Mesenteric fat pad (tissue), 1 donor: ENCODE measurements around the gene INPP5K. TPM values are rescaled to one million over a fixed set of nuclear protein-coding genes. Genes with fewer than 3 reads are reported as not detected.
A peak's percentile ranks its signal among the peaks of the same experiment; 100 is the strongest.
"Not testable (repeated sequence)": the region's sequence is repeated elsewhere in the genome, so short reads cannot be mapped to it uniquely, and the experiment has no call there.

Source experiments
- DNase-seq: peaks from one replicate; pipeline ENCODE4 v3.0.0-alpha.2; 2020; ENCODE audit warnings: low spot score
- long read RNA-seq: library from polyadenylated mRNA; unstranded; transcript quantifications from one replicate; pipeline ENCODE4 v2.0.0, GENCODE V29; 2020
- total RNA-seq: library from RNA; stranded (reverse); fragmentation: NEBNext Ultra II Directional; extraction: Animal tissue kit (Norgen Biotek cat#: 25700); gene quantifications from one replicate; pipeline ENCODE4 v1.2.1, GENCODE V29; 2021
- donor health status: DM: yes; HTN: yes; CAD: no.

INPP5K gene
- total RNA-seq = 77.6 TPM
- long read RNA-seq, transcript INPP5K-204 (12 exons, 2,988 nt) = major isoform, 213 of 326 reads
- long read RNA-seq, transcript INPP5K-201 (13 exons, 2,880 nt) = minor isoform, 8 of 326 reads
- long read RNA-seq, partial matches to known transcripts = 46 of 326 reads
- long read RNA-seq, other reads (novel, unspliced or antisense) = 56 of 326 reads

DNA sequence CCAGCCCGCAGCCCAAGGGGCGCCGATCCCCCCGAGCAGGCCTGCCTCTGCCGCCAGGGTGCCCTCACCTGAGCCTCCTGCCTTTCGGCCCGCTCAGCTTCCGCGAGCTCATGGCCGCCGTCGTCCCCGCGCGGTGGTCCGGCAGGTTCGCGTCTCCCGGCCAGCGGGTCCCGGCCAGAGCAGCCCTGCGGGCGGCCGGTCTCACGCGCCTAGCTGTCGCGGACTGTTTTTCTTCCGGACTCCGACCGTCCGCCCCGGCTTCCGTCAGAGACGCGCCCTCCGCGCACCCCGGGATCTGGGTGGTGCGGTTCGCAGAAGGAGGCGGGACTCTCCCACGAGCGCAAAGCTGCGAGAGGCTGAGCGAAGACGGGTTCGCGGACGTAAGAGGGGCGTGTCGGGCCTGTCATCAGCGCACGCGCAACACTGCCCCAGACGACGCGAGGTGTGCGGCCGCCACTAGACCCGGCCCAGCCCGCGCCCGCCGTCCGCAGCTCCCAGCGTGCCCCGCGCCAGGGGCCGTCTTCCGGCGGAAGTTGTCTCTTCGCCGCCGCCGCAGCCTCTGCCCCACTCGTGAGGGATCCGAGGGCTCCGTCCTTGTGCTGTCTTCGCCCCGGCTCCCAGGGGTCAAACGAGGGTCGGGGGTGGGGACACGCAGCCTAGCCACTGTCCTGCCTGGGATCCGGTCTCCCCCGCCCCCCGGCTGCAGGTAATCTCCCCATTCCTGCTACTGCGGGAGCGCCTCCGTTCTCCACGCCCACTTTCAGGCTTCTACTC is at the start of gene INPP5K:
Gene INPP5K, minus strand, starts transcription at position 225 of the 774 bp plus-strand sequence. Its CDS starts 113 bp downstream, at position 112.
- peak; percentile 99 for DNase-seq

DNA sequence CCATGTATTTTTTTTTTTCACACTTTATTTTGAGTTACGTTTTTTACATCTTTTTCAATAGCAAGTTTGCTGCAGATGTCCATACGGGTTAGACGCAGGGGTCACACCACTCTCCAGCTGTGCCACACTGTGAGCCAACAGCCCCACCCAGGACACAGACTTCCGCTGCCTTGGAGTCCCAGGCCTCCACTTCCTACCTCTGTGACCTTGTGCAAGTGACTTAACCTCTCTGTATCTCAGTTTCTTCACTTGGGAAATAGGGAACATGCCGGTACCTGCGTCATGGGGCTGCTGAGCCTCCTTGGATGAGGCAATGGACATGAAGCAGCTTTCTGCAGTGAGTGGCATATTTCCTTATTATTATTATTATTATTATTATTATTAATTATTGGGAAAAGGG is 49.5 kb upstream of the INPP5K start:
- DNase-seq = no peak

DNA sequence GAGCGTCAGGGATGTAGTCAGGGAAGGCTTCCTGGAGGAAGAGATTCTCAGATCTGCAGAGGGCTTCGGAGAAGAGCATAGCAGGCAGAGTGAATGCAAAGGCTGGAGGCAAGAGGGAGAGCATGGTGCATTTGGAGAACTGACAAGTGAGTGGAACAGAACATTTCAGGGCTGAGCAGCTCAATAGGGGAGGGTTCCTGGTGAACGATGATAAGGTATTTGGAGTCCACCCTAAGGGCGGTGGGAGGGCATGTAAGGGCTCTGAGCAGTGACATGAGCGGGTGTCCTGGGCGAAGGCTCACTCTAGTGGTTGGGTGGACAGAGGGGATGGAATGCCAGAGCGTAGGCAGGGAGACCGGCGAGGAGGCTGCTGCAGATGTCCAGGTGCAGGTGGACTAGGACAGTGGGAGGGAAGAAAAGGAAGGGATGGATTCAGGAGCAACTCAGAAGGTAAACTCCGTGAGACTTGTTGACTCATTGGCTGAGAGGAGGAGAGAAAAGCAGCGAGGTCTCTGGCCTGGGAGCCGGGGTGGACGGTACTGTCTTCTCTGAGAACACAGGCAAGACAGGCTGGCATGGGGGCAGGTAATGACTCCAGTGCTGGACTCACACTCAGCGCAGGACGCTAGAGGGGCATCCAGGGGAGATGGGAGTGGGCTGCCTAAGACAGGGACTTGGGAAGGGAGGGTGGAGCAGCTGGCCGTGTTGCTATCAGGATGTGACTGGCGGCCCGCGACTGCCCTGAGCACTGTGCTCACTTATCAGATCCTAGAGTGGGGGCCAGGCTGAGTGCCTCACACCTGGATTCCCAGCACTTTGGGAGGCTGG is 47.6 kb upstream of the INPP5K start:
- no peak for DNase-seq

DNA sequence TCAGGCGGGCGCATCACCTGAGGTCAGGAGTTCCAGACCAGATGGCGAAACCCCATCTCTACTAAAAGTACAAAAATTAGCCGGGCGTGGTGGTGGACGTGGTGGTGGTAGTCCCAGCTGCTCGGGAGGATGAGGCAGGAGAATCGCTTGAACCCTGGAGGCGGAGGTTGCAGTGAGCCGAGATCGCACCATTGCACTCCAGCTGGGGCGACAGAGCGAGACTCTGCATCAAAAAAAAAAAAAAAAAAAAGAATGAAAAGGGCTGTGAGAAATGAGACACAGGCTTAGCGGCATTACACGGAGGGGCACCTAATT is 47.0 kb upstream of the INPP5K start:
- DNase-seq = not testable (repeated sequence)

DNA sequence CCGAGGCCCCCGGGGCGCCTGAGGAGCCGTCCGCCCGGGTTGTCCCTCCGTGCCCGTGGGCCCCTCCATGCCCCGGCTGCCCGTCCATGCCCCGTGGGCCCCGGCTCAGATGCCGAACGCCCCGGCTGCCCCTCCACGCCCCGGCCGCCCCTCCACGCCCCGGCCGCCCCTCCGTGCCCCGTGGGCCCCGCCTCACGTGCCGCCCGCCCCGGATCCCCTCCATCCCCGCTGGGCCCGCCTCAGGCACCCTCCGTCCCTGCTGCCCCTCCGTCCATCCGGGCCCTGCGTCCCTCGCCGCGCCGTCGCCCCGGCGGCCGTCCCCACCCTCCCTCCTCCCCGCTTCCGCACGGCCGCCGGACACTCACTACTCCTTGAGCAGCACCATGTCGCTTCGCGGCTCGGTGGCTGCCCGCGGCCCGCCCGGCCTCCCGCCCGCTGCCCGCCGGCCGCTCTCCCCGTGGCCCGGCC is 45.8 kb upstream of the INPP5K start:
- no peak for DNase-seq

DNA sequence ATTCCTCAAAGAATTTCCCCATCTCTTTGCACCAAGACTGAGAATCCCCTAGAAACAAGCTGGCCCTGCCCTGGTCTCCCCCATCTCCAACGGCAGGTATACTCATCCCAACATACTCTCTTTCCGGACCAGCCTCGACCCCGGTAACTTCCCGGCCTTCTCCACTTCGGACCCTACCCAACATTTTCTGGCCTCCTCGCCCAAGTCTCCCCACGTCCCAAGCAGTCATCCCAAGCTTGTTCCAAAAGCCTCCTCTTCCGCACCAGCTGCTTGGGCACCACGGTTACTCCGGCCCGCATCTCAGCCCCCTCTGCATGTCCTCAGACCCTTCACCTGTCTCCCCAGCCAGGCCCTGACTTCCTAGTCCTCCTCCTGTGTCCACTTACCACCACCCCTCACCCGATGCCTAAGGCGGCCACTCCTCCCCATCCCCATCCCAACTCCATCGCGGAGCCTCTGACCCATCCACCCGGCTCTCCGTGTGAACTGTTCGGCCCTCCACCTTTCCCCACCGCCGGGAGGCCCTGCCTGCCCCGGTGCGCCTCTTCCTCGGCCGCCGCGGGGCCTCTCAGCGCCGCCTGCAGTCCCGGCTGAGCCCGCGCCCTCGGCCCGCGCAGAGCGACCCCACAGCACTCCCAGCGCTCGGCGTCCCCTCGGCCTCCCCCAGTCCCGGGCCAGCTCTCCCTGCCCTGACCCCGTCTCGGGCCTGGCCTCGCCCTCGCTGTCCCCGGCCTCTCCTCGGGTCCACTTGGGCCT is 45.2 kb upstream of the INPP5K start:
- no peak for DNase-seq

DNA sequence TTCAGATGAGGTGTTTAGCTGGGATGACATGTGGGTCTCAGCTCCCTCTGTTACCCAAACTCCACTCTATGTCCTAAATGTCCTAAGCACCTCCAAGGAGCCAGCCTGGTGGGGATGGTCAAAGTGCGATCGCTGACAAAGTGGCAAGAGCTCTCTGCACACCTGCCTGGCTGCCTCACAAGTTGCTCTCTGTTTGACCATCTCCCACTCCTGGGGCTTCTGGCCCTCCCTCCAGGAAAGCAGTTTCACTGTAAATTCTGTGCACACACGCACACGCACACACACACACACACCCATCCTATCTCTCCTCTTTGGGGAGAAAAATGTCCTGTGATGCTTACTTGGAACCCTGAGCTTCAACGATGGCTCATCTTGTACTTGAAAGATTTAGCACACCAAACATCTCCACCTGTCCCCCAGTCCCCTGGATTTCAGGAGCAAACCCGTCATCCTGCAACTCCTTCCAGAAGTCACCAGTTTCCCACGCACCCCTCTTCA is 44.5 kb upstream of the INPP5K start:
- DNase-seq = no peak

DNA sequence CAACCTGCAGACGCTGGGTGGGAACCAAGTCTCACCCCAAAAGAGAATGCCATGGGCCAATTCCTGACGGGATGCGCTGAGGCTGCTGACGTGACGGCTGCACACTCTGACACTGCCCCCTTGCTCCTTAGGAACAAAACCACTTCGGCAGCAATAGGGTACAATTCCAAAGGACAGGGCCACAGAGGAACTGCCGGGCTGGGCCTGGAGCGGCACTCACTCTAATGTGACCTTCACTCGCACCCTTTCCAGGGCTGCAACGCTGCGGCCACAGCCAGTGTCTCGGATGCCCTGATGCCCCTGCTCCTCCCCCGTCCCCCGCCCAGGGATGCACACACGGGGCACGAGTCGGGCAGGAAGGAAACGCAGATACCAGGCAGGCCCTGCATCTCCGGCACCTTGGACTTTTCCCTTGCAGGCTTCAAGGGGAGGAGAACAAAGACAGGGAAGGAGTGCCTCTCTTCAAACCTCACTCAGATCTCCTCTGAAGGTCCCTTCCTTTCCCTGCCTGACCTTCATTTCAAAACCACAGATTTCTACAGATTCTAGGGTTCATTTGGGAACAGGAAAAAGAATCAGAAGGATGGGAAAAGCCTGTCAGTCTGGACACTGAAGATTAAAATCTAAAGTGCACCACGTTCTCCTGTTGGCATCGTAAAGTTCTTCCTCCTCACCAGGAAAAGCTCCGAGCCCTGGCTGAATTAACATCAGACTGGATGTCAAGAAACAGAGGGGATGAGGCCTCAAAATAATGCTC is 43.9 kb upstream of the INPP5K start:
- DNase-seq = no peak

DNA sequence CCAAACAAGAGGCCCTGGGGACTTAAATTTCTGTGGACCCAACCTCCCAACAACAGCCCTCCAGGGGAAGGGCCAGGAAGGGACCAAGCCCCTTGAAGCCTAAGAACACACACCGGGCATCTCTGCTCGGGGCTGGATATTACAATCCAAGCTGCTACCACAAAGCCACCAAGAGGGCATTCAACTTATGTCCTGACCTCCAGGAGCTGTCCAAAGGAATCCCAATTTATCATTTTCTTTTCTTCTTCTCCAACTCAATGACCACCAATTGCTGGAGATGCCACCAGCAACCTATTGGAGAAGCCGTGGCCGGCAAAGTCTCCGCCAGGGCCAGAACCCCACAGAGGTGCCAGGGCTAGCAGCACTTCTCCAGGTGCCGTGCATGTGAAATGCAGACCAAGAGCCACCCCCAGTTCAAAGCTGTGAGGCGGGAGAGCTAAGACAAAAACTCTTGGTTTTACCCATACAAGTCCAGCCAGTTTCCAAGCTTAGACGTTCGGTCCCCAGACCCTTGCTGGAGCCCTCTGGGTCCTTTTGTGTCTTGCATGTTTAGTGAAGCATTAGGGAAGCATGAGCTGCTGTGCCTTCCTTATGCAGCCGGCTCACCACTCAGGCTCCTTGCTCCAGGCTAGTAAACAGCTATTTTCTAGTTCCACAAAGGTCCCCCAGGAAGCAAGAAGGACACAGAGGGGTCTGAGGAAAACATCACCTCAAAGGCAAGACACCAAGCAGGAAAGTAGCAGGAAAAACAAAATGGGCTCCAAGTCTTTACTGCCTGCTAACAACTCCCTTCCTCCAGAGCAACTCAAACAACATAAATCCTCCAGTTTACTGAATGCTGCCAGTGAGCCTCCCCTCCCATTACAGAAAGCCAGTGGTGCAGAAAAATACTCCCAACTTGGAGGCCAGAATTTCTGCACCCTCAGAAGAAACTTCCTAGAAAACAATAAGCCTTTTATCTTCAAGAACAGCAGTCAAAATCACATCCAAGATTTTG is 42.9 kb upstream of the INPP5K start:
- no peak for DNase-seq

DNA sequence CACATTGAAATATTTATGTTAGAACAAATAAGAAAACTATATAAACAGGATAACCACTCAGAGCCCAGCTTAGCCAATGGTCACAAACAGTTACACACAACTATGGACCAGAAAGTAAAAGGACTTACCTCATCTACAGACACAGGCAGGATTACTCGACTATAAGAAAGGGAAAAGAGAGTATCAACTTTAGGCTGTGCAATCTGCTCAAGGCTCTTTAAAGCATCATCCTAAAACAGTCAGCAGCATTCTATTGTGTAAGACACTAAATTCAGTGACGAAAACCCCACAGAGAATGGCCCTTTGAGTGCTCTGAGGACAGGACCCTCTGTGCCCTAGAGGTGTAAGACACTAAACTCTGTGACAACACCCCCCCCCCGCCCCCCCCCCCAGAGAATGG is 42.0 kb upstream of the INPP5K start:
- DNase-seq = no peak

DNA sequence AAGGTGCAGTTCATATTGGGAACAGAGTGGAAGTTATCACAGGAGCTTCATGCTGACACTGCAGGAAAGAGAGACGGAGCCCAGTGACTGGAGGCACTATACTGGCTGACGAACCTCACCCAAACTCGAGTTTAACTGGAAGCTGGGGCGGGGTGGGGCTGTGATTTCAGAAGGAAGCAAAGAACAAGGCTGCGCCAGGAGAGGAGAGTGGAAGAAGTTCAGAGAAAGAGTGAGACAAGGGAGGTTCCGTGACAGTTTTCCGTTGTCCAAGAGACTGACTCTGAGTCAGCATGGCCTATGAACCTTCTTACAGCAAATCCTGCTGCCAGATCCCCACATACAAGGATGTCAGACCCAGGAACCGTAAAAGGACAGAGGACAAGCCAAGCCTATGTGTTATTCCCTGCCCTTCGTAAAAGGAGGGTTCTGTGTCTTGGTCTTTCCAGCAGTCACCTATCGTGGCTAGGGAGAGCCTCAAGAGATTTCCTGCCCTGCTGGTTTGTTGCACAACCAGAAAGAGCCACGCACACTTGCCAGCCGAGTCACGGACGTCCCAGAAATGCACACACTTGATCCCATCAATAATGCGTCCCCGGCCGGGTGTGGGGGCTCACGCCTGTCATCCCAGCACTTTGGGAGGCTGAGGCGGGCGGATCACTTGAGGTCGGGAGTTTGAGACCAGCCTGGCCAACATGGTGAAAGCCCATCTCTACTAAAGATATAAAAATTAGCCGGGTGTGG is 41.1 kb upstream of the INPP5K start:
- no peak for DNase-seq

DNA sequence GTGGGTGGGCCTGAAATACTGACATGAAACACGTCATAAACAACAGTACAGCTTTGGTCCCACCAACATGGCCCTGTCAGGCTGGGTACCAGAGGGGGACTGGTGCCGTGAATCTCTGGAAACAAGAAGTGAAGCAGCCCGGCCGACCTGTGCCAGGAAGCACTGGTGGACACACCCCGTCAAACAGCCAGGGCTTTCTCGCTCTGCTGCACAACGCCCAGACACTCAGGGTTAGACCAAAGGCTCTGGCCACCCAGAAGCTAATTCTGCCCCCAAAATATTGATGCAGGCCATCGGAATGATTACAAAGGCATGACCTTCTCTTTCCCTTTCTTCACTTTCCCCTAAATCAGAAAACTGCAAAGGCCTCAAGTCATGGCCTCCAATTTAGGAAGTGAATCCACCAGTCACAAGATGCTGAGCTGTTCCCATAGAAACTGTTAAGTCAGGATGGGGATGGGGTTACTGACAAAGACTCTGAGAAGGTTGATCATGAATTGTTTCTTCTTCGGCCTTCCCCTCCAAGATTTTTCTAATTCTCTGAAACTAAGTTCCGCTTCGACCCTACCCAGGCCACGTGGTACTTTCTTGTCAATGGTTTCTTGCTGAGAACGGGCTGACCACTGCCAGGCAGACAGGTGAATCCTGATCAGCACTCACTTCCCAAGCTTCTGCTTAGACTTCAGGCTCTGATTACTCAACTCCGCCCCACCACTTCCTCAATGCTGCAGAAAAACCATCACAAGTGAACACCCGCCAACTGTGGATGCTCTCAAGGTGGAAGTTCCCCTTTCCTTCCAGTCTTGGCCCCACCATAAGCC is 39.4 kb upstream of the INPP5K start:
- DNase-seq = no peak

DNA sequence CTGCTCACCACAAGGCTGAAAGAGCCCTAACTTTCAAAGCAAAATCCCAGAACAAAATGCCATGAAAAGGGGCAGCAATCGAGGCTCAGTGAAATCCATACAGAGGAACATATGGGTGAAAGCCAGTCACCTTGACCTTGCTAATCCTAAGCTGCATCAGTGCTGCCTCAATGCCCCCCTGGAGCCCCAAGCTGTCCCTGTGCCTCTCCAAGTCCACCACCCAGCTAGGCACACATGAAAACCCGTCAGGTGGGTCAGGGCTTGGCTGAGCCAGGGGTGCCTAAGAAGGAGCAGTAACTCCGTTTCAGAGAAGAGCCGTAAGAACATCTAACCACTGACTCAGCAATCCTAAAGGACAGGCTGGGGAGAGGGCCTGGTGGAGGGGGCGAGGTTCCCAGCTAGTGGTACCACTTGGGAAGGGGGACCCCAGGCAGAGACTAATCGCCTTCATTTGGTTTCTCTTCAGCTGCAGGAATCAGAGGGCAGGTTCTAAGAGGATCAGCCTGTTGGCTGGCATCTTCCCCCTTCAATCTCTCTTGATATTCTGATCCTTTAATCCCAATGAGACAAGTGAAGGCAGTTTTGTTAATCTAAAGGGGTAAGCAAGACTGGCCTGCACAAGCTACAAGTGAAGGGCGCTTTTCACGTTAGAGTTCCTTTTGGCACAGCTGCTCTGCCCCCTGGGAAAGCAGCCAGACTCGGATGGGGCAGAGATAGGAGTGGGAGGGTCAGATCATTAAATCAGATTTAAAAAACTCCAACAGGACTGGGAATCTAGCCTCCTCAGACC is 38.5 kb upstream of the INPP5K start:
- no peak for DNase-seq

DNA sequence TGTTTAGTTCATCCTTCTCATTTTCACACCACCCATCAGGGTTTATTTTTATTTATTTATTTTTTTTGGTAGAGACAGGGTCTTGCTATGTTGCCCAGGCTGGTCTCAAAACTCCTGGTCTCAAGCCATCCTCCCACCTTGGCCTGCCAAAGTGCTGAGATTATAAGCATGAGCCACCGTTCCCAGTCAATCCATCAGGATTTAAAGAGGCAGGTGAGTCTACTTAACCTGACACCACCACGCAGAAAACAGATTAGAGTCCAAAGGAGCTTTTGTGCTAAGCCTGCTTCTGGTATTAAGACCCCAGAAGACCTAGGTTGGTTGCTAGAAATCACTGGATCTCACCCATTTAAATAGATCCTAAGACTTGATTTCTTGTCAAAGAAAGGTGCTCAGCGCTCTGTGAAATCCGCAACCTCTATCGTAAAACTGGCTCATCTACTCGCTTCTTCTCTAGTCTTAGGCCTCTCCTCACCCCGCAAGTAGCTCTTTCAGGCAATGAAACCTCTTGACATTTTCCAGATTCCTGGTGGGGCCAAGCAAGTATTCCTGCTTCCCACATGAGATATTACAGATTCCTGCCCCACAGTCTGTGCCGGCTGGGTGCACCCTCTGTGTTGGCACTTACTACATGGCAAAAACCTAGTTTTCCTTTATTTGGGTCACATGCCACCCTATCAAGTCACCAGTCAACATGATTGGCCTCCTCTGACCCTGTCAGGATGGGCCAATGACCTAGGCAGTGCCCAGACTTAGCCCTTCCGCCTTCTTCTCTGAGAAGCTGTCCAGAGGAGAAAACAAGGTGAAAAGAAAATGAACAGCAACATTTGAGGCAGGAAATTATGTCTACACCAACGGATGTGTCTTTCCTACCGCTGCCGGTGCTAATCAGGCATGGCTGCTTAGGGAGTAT is 37.2 kb upstream of the INPP5K start:
- no peak for DNase-seq

DNA sequence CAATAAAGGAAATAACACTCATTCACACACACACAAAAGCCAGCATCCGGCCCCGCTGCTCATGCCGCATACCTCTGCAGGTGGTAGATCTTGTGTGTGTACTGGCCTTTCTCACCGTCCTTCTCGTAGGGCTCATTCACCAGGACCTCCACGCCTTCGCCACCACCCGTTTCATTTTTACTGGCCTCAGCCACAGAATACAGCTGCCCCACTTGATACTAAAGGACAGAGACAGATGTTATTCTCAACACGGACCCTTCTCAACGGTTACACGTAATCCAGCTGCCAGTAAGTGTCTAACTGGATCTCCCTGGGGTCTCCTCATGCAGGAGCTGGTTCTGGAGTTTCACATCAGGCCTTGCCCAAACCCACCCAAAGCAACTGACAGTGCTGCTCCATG is 36.5 kb upstream of the INPP5K start:
- no peak for DNase-seq

DNA sequence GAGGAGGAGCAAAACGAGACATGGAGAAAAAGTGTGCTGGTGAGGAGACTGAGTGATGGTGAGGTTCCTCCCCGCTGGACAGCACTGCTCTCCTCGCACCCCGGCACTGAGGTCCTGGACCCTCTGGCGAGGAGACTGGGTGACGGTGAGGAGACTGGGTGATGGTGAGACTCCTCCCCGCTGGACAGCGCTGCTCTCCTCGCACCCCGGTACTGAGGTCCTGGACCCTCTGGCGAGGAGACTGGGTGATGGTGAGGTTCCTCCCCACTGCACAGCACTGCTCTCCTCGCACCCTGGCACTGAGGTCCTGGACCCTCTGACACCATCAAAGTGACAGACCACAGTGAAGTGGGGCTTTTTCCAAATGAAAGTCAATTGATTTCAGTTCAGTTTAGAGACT is 35.3 kb upstream of the INPP5K start:
- no peak for DNase-seq
